ENCODE measurements around the gene LAMA3. TPM values are rescaled to one million over a fixed set of nuclear protein-coding genes. Genes with fewer than 3 reads are reported as not detected.

LAMA3 gene
- total RNA-seq = 1.4 and 2.1 TPM in 2 replicates

GRCh38 chr18:23689031-23689615 lies at the start of gene LAMA3:
Gene LAMA3, plus strand, starts transcription at chr18:23689453. Its CDS starts 231 bp downstream, at chr18:23689684.

GRCh38 chr18:23662309-23663263 lies 26.7 kb upstream of the LAMA3 start, which contains the start of gene ANKRD29:
Gene ANKRD29, minus strand, starts transcription at chr18:23662911. Its CDS starts 181 bp downstream, at chr18:23662730.

Other genes starting within 250 kb of the LAMA3 start
- 31.6 and 49.4 TPM in 2 replicates for gene RIOK3, start 236.2 kb upstream of the LAMA3 start, total RNA-seq
- 7.2 and 13.1 TPM in 2 replicates for gene RMC1, start 185.9 kb upstream of the LAMA3 start, total RNA-seq
- gene NPC1, start 102.9 kb upstream of the LAMA3 start, total RNA-seq = 15.9 and 21.6 TPM in 2 replicates
- gene ANKRD29, start 26.5 kb upstream of the LAMA3 start, total RNA-seq = 0.50 and 1.4 TPM in 2 replicates

Measured in cardiac ventricle fibroblast (primary cell).